Measurements from ENCODE around the gene KCNN4.

Gene KCNN4

DNA sequence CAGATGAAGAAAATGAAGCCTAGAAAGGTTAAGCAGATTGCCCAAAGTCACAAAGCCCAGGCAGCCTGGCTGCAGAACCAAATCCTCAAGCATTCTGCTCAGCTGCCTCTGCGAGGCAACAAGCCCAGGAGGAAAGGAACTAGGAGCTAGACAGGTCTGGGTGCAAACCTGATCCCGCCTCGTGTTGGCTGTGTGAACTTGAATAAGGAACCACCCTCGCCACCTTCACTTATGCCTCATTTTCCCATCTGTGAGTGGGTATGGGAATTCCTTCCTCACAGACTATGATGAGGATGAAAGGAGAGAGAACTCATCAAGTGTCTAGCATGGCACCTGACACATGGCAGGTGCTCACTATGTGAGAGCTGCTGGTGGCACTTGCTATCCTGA is 32.6 kb downstream of the KCNN4 start:
- DNase-seq (ENCODE audit: low read depth in 2 of 2), result no peak

DNA sequence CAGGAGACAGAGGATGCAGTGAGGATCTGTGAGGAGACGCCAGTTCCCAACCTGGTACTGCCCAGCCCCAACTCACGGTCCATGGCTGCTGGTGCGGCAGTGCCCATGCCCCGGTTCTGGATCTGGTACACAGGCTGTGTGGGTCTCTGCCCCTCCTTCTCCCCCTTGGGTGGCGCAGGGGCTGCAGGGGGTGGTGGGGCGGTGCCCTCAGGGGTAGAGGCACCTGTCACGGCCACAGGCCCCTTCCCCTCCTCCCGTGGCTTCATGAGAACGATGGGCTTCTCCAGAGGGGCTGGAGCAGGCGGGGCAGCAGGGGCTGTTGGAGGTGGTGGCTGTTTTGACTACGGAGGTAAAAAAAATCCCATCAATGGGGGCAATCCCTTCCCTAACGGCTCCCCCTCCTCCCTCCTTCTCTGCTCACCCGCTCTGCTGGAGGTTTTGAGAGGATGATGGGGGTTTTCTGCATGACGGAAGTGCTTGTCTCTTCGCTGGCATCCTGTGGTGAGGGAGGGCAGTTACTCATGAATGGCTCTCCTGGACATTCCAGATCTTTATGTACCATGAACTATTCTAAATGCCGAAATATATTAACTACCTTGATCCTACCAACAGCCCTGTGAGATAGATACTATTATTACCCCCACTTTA is 33.1 kb downstream of the KCNN4 start:
- DNase-seq (ENCODE audit: low read depth in 2 of 2), result no peak

DNA sequence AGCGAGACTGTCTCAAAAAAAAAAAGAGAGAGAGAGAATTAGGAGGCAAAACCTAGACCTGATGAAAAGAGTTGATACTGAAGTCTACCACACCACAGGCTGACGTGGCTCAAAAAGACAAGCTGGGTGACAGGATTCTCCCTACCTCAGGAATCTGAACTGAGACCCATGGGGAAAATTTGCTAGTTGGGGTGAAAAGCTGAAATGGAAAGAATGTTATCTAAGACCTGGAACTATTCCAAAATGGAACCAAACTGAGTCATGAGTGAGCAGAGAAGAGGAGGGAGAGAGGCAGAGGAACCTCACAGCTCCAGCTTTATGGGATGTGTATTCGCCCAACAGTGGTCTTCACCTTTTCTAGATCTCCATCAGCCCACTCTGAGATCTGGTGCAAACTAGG is 37.7 kb downstream of the KCNN4 start:
- no peak for DNase-seq (ENCODE audit: low read depth in 2 of 2)

DNA sequence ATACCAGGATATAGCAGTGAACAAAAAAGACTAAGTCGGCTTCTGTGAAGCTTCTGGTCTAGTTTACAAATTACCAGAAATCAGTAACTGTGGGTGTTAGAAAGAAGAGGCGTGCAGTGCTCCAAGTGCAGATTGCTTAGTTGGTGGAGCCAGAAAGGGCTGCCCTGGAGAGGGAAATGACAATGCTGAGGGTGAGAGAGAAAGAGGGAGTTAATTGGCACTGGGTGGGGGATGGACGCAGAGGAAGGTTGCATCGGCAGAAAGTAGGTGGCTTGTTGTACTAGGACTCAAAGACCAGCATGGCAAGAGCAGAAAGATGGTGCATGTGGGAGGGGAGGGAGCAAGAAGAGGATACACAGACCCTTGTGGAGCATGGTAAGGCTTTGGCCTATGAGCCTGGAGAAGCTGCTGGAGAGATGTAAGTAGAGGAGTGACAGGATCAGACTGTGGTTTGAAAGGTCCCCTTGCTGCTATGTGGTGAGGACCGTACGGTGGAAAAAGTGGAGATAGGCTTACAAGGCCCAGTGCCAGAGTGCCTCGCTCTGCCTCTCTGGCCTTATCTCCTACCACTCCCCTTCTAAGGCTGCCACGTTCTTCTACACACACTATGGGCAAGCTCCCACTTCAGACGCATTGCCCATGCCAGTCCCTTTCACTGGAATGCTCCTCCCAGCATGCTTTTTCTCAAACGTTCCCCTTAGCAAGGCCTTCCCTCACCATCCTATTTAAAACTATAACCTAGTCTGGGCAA is 39.5 kb downstream of the KCNN4 start:
- DNase-seq (ENCODE audit: low read depth in 2 of 2), result no peak

DNA sequence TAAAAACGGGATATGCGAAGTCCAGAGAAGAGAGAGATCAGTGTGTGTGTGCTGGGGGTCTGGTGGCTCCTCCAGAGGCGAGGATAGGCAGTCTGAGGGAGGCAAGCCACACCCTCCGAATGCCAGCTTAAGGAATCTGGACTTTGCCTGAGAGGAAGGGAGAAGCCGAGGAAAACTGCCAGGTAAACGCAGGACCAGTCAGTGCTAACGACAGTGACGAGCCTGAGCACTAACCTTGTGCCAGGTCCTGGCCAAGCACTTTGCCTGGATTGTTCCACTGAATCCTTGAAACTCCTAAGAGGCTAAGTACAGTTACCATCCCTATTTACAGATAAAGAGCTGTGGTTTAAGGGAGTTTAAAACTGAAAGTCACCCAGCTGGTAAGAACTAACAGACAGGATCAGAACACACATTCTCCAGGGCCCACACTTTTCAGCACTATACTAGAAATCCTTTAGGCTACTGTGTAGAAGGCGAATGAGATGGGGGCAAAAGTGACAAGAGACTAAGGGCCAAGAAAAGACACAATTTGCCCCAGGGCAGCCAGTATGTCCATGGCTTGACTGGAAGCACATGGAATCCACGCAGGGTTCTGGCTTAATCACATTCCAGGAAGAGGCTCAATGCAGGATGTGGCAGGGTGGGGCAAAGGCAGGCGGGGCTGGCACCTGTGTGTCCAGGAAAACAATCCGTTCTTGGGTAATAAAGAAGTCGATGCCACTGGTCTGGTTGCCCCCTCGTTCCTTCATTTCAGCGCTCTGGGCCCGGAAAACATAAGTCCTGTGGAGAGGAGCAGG is 41.1 kb downstream of the KCNN4 start:
- DNase-seq (ENCODE audit: low read depth in 2 of 2), result no peak

DNA sequence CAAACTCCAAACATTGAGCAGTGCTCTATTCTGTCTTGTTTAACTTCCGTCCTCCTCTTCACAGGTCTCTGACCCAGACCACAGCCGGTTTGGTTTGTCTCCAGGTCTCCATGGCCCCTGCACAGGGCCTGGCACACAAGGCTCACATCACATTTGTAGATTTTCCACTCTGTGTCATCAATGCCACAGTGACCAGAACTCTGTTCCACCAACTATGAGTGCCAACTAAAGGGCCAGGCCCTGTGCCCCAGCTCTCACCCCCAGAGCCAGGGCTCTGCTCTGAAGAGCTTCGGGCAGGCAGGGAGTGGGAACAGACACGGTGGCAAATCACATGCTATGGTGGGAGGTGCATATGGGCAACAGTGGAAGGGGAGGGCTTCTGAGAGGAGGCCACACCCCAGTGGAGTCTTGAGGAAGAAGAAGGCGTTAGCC is 42.0 kb downstream of the KCNN4 start:
- no peak for DNase-seq (ENCODE audit: low read depth in 2 of 2)

DNA sequence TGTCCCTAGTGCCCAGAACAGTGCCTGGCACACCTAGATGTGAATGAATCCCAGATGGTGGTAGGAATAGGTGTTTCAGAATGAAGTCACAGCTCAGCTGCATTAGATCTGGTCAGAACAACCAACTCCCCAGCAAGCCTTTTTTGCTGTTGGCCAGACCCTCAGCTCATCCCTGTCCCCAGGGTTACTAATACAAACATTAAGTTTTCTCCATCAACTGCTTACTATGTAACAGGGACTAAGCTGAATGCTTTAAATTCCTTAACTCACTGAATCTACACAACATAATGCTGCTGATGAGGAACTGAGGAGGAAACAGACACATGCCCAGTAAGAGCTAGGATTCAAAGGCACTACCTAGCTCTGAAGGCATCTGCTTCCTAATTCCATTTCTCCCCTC is 44.8 kb downstream of the KCNN4 start:
- DNase-seq (ENCODE audit: low read depth in 2 of 2), result no peak

DNA sequence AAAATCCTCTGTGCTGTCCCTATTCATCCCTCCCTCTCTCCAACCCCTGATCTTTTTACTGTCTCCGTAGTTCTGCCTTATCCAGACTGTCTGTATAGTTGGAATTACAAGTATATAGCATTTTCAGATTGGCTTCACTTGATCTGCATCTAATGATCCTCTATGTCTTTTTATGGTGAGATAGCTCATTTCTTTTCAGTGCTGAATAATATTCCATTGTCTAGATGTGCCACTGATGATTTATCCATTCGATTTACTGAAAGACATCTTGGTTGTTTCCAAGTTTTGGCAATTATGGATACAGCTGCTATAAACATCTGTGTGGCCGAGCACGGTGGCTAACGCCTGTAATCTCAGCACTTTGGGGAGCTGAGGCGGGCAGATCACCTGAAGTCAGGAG is 45.8 kb downstream of the KCNN4 start:
- DNase-seq (ENCODE audit: low read depth in 2 of 2), result no peak

DNA sequence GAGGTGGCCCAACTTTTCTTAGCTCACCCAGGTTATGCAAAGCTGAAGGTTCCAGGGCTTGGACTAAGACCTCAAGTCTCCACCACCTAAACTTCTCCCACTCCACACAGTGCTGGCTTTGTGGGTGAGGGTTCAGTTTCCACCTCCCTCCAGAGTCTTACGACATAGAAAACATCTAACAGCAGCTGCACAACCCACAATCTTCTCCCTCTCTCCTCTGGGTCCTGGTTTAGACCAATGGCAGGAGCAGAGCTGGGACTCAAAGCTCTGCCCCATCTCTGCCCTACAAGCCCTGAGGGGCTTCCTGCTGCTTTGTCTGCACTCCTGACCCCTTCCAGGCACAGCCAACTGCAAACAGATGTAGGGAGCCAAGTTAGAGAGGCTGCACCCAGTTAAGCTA is 48.9 kb downstream of the KCNN4 start:
- no peak for DNase-seq (ENCODE audit: low read depth in 2 of 2)

DNA sequence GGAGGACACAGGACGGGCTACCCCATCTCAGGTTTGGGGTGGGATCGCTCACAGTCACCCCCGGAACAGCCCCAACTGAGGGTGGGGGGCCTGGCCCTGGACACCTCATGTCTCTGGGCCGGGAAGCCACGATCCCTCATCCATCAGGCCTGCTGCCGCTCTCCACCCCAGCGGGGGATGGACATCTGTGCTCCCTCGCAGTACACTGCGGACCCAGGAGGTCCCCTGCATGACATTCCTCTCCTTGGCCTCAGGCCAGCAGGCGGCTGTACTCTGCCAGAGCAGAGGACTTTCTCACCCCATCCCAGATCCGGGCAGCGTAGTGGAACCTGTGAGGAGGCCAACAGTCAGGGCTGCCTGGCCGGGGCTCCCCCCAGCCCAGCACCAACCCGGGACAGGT is 49.4 kb downstream of the KCNN4 start:
- no peak for DNase-seq (ENCODE audit: low read depth in 2 of 2)

DNA sequence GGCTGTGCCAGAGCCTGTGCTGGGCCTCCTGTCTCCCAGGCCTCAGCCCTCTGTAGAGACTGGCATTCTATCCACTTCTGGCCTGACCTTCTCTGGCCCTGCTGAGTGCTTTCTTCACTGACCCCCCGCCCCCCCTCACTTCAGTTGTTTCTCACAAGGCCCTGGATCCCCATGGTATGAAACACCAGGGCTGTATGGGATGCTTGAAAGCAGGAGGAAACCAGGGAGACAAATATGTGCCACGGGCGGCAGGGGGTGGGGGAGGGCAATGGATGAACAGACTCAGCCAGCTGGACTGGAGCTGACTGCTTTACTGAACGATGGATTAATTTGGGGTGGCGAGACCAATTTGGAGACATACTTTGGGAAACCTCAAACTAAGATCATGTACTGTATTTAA is 50.9 kb downstream of the KCNN4 start:
- no peak for DNase-seq (ENCODE audit: low read depth in 2 of 2)

DNA sequence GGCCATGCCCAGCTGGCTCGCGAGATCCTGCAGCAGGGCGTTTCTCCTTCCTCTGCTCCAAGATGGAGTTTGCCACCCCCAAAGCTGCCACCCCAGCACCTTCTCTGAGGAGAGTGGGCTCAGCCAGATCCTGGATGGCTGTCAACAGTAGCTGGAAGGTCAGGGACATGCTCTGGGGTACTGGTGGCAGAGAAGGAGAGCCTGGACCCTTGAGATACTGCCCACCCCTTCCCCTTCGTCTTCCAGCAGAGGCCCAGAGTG is 53.2 kb downstream of the KCNN4 start:
- DNase-seq (ENCODE audit: low read depth in 2 of 2), result no peak

DNA sequence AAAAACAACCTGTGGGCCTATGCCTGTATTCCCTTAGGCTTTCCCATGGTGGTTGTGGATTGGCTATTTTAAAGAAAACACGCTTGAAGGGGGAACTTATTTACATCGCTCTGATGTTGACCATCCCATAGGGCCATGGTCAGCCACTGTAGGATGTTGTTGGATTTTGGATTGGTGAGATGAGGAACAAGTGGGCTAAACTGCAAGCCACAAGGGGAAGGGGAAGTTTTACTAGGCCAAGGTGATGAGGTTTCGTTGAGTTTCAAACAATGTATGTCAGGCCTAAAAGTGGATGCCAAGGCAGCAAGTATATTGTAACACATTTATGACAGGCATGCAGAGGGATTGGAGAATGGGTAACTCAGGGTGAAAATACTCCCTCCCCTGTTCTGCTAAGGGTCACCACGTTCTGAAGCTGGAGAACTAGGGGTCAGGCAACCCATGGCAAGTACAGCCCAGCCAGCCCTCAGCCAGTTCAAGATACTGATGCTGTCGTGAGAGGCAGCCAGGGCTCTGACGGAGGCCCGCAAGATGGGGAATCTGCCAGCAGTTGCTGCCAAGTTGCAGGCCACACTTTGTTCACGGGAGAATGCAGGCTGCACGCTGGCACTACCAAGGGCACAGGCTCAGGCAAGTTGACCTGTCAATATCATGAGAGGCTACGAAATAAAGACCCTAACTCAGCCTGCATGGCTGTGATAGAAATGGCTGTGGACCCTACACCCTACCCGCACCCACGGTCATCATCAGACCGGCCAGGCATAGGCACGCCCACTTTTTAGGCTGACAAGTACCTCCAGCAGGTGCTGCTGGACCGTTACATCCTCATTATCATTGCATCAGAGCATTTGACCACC is 53.8 kb downstream of the KCNN4 start:
- no peak for DNase-seq (ENCODE audit: low read depth in 2 of 2)

DNA sequence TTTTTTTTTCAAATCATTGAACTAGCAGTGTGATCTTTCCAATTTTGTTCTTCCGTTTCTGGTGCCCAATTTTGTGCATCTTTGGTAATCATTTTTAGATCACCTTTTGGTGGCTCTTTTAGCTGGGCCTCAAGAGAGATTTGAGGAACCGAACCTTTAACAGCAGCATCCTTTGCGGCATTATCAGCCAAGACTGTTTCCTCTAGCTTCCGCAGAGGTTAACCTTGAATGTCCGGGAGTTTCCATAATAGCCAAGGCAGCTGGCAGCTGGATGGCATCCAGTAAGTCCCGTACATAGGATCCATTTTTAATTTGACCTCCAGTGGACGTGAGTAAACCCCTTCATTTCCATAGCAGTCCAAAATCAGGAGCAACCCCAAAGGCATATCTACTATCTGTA is 55.3 kb downstream of the KCNN4 start:
- DNase-seq (ENCODE audit: low read depth in 2 of 2), result no peak

DNA sequence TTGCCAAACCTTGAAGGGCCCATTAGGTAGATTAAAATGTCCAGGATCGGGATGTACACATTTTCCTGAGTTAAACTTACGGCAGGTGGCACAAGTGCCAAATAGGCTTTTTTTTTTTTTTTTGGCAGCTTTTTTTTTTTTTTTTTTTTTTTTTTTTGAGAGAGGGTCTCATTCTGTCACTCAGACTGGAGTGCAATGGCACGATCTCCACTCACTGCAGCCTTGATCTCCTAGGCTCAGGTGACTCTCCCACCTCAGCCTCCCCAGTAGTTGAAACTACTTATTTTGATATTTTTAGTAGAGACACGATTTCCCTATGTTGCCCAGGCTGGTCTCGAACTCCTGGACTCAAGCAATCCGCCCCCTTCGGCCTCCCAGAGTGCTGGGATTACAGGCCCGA is 55.9 kb downstream of the KCNN4 start:
- DNase-seq (ENCODE audit: low read depth in 2 of 2), result no peak

DNA sequence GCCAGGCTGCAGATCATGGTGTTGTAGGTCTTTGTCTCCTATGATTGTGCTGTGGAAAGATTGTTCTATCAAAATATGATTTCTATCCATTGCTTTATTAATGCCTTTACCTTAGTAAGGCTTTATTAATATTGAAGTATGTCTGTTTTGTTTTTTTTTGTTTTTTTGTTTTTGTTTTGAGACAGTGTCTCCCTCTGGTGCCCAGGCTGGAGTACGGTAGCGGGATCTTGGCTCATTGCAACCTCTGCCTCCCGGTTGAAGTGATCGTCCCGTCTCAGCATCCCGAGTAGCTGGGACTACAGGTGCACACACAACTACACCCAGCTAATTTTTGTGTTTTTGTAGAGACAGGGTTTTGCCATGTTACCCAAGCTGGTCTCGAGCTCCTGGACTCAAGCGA is 57.2 kb downstream of the KCNN4 start:
- no peak for DNase-seq (ENCODE audit: low read depth in 2 of 2)

DNA sequence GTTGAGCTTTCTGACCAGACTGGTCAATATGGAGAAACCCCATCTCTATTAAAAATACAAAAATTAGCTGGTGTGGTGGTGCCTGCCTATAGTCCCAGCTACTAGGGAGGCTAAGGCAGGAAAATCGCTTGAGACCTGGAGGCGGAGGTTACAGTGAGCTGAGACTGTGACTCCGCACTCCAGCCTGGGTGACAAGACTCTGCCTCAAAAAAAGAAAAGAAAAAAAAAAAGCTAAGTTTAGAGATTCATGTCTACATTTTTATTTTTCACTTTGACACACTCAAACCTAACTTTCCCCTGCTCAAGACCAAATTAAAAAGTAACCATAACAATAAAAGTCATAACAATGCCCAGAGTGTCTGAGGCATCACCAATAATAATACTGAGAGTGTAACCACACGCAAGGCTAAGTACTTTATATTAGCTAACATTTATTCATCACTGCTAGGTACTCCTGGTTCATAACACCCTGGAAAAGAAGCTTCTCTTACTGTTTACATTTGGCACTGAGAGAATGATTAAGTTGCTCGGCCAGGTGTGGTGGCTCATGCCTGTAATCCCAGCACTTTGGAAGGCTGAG is 59.2 kb downstream of the KCNN4 start:
- no peak for DNase-seq (ENCODE audit: low read depth in 2 of 2)

DNA sequence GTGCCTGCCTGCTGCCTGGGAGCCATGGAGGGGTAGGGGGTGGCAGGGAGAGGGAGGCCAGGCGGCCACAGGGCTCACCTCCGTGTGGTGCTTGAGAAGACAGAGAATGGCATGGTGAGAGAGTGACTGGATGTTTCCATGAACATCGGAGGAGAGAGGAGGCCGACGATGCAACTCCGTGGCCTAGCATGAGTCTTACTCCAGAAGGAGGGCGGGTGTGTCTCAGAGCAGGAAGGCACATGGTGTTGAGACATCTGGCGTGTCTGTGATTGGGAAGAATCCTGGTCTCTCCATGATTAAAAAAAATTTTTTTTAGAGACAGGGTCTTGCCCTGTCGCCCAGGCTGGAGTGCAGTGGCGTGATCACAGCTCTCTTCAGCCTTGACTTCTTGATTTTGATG is 59.8 kb downstream of the KCNN4 start:
- DNase-seq (ENCODE audit: low read depth in 2 of 2), result no peak

DNA sequence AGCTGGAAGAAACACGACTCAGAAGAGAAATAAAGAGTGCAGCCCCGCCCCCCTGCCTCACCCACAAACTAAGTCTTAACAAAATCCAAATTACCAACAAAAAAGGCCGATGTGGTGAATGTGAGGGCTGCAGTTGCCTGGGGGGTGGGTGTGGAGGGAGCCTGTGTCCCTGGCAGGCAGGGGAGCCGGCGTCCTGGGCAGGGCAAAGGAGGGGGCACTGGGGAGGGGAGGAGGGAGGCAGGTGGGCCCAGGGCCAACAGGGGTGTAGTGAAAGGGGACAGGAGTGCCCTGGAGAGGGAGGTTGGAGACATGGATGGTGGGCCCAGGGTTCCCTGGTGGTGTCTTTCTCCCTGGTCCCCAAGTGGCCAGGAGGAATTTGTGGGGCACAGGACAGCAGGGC is 60.9 kb downstream of the KCNN4 start:
- DNase-seq (ENCODE audit: low read depth in 2 of 2), result no peak

DNA sequence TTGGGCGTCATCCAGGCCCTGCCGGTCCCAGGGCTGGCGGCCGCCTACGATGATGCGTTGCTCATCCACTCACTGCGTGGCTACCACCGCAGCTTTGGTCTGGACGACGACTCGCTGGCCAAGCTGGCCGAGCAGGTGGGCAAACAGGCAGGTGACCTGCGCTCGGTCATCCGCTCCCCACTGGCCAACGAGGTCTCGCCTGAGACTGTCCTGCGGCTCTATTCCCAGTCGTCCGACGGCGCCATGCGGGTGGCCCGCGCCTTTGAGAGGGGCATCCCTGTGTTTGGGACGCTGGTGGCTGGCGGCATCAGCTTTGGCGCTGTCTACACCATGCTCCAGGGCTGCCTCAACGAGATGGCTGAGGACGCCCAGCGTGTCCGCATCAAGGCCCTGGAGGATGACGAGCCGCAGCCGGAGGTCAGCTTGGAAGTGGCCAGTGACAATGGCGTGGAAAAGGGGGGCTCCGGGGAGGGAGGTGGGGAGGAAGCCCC is 61.4 kb downstream of the KCNN4 start:
- no peak for DNase-seq (ENCODE audit: low read depth in 2 of 2)

DNA sequence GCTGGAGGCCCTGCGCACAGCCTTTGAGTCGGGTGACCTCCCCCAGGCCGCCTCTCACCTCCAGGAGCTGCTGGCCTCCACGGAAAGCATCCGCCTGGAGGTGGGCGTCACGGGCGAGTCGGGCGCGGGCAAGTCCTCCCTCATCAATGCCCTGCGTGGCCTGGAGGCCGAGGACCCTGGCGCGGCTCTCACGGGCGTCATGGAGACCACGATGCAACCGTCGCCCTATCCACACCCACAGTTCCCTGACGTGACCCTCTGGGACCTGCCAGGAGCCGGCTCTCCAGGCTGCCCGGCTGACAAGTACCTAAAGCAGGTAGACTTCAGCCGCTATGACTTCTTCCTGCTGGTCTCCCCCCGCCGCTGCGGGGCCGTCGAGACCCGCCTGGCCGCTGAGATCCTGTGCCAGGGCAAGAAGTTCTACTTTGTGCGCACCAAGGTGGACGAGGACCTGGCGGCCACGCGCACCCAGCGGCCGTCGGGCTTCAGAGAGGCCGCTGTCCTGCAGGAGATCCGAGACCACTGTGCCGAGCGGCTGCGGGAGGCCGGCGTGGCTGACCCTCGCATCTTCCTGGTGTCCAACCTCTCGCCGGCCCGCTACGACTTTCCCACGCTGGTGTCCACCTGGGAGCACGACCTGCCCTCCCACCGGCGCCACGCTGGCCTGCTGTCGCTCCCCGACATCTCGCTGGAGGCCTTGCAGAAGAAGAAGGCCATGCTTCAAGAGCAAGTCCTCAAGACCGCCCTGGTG is 62.0 kb downstream of the KCNN4 start:
- no peak for DNase-seq (ENCODE audit: low read depth in 2 of 2)
